Stimulated activated CD8-positive, alpha-beta memory T cell treated with anti-CD3 and anti-CD28 coated beads, Interleukin-7, amount 100 ng/mL, for 1 hour (primary cell): ENCODE measurements around the gene ERFL.
"Not testable (repeated sequence)": the region's sequence is repeated elsewhere in the genome, so short reads cannot be mapped to it uniquely, and the experiment has no call there.

Experiments
- DNase-seq, 2 donors: peaks; one replicate each; pipeline ENCODE4 v3.0.0-alpha.2; 2020; ENCODE audit warnings: low read depth in 2 of 2

Gene ERFL

GRCh38 chr19:41926763-41927496 is 1.3 kb downstream of the ERFL start:
- no peak for DNase-seq

GRCh38 chr19:41926028-41926762 is 2.1 kb downstream of the ERFL start:
- DNase-seq = no peak

DNA sequence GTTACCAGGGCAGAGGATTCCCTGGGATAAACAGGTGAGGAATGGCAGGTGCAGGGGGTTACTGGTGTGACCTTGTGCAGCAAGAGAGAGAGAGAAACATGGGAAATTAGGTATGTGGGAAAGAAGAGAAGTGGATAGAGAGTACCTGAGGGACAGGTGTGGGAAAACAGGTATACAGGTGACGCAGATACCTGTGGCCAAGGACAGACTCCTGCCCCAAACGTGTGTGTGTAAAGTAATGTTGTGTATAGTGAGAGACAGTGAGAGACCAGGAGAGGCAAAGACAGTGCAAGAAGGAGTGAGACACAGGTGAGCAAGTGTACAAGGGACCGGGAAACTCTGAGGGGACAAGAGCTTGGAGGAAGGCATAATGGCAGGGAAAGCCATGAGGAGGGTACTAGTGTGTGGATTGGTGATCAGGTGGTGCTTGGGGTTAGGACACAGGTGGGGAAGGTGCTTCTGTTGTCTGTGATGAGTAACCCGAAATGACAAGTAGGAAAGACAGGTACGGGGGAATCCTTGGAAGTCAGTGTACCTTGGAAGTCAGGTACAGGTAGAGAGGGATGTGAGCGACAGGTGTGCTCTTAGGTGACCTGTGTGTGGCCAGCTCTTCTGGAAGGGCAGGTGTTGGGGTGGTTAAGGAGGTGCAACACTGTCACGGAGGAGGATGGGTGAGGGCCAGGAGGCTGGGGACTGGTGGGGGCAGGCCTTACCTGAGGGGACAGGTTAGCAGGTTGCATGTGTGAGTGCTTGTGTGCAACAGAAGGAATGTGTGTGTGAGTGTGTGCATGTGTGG is 2.8 kb downstream of the ERFL start:
- DNase-seq = no peak

DNA sequence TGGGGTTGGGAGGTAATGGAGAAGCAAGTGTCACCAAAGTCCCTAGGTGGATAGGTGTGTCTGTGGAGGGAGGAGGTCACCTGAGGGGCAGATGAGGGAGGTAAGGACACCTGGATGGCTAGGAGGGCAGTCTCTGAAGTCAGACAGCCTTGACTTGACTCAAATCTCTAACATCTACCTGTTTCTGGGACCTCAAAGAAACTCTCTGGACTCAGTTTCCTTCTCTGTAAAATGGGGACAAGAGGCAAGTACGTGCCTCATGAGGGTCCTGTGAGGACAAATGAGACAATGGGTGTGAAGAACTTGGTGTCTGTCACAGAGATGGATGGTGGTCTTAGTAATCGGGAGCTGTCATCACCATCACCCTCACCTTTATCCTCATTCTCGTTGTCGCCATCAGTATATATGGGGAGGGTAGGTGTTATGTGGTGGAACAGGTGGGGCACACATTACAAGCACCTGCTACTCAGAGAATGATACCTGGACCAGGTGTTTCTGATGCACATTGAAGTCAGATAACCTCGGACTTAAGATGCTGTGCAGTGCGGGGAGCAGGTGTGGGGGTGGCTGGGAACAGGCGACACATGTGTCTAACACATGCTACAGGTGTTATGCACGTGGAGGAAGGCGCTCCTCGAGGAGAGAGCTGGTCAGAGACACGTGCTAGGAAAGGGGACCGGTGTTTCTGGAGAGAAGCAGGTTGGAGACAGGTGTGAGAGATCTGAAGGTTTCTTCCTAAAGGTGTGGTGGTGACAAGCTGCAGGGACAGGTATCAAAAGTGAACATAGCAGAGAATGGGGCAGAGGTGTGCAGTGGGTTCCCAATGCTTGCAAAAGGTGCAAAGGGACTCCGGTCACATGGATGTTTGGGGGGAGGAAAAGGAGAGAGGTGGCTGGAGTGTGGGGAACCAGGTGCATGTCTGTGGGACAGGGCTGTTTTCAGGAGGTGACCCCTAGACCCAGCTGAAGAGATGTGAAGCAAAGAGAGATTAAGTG is 3.8 kb downstream of the ERFL start:
- no peak for DNase-seq

- no peak for DNase-seq
Measured at GRCh38 chr19:41923045-41923788, 5.0 kb downstream of the ERFL start.

DNA sequence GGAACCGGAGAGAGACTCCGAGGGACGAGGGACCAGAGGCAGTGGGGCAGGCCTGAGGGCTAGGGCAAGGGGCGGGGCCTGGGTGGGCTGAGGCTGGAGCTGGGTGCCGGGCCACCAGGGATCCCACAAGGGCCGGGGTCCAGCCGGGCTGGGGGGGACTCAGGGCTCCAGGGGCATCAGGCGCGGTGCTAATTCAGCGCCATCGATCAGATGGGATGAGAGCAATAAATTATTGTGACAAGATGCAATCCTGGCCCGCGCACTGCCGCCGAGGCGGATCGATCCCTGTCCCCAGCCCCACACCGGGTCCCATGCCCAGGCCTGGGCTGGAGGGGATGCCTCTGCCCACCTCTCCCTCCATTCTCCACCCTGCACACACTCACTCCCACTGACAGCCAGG is 5.7 kb downstream of the ERFL start:
- no peak for DNase-seq

GRCh38 chr19:41921577-41922576 is 6.4 kb downstream of the ERFL start:
- DNase-seq = no peak

GRCh38 chr19:41920882-41921576 is 7.2 kb downstream of the ERFL start:
- no peak for DNase-seq

- no peak for DNase-seq
Measured at GRCh38 chr19:41919948-41920712, 8.1 kb downstream of the ERFL start.

DNA sequence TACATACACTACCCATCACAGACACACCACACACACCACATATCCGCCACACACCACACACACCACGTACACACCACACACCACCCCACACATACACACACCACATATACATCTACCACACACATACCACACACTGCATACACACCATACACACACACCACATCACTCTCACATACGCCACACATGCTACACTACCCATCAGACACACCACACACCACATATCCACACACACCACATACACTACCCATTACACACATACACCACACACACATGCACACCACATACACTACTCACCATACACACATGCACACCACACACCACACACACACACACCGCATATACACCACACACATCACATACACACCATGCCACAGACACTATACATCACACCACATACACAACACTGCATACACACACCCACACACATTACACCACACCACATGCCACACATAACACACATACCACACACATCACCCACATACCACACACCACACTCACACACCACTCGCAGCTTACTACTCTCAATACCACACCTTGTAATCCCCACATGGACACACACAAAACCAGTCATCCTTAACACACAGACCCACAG is 9.5 kb downstream of the ERFL start:
- DNase-seq = no peak

- no peak for DNase-seq
Measured at GRCh38 chr19:41918095-41918494, 10.2 kb downstream of the ERFL start.

- no peak for DNase-seq
Measured at GRCh38 chr19:41917676-41918075, 10.6 kb downstream of the ERFL start.

DNA sequence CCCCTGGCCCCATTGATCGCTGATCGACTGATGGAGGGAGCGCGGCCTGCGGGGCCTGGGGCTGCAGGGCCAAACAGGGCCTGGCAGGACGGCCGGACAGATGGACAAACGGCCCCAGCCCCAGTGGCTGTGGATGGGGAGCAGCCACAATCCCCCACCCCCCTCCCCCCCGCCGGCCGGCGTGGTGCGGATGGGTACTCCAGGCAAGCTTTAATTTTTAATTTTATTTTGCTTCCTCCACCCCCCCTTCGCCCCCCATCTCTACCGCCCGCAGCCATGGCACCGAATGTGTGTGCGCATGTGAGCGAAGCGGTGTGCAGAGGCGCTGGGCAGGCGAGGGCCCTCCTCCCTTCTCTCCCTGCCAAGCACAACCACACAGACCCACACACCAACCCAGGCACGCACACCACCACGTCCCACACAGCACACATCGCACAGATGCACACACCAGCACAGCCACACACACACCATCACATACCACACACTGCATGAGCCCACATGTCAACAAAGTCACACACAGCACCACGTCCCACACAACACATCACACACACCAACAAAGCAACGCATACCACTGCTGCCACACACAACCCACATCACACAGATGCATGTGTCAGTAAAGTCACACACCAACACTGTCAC is 12.4 kb downstream of the ERFL start:
- no peak for DNase-seq

DNA sequence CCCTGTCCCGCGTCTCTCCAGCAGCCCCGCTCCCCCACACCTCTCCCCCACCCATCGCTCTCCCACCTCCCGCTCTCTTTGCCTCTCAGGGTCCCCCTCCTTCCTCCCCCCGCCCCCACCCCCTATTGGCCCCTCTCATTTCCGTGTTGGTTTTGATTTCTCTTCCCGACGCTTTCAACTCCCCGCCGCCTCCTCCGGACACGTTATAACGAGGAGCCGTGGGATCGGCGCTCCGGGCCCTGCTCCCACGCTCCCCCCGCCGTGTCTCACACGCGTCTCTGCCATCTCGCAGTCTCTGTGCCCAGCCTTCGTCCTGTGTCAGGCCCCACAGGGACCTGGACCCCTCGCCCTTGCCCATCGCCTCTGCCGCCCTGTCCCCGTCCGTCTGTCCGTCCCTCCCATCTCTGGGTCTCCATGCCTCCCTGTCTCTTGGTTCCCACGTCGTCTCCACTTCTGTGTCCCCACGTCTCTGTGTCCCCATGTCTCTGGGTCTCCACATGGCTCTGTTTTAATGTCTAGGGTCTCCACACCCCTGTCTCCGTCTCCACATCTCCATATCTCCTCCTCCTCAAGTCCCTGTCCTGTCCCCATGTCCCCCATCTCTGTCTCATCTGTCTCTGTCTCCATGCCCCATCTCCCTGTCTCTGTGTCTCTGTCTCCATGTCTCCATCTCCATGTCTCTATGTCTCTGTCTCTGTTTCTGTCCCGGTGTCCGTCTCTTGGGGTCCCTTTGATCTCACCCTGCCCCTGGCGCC is 13.1 kb downstream of the ERFL start:
- no peak for DNase-seq

DNA sequence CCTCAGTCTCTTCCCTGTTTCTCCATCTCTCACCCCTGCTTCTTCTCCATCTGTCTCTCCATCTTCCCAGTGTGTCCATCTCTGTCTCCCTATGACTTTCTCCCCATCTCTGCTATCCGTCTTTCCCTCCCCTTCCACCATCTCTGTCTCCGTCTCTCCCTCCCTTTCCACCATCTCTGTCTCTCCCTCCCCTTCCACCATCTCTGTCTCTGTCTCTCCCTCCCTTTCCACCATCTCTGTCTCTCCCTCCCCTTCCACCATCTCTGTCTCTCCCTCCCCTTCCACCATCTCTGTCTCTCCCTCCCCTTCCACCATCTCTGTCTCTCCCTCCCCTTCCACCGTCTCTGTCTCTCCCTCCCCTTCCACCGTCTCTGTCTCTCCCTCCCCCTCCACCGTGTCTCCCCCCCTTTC is 13.8 kb downstream of the ERFL start:
- DNase-seq = not testable (repeated sequence)
